ENCODE measurements around the gene BLM. TPM values are rescaled to one million over a fixed set of nuclear protein-coding genes. Genes with fewer than 3 reads are reported as not detected.

The BLM gene
- total RNA-seq, 1 donor from 2014 or later, result 3.7 TPM

DNA sequence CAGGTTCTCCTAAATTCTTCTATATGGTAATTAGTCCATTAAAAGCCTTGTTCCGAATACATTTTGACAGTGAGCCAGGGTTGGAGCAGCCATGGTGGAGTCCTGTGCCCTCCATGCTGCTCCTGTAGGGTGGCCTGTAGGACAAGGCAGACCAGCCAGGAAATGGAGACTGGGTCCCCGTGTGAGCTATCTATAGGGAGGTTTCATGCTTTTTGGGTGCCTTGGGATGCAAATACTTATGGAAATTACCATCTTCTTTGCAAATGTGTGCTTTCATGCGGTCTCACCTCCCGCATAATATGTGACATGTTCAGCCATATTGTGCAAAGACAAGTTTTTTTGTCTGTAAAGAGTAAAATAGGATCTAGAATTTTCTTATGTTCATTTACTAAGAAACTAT lies 93.2 kb downstream of the BLM start:
- TF ChIP-seq, protein P1, sequence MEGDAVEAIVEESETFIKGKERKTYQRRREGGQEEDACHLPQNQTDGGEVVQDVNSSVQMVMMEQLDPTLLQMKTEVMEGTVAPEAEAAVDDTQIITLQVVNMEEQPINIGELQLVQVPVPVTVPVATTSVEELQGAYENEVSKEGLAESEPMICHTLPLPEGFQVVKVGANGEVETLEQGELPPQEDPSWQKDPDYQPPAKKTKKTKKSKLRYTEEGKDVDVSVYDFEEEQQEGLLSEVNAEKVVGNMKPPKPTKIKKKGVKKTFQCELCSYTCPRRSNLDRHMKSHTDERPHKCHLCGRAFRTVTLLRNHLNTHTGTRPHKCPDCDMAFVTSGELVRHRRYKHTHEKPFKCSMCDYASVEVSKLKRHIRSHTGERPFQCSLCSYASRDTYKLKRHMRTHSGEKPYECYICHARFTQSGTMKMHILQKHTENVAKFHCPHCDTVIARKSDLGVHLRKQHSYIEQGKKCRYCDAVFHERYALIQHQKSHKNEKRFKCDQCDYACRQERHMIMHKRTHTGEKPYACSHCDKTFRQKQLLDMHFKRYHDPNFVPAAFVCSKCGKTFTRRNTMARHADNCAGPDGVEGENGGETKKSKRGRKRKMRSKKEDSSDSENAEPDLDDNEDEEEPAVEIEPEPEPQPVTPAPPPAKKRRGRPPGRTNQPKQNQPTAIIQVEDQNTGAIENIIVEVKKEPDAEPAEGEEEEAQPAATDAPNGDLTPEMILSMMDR (IDR thresholded peaks at IDR 0.05; ENCODE audit: insufficient read depth, low read depth, low read length), result no peak
- no peak for TF ChIP-seq EZH2 (IDR thresholded peaks at IDR 0.05; ENCODE audit: insufficient read depth, low read length)
- FAIRE-seq (no peak), DNase-seq (ENCODE audit: low read depth) (no peak)
- H3K4me3 ChIP-seq (ENCODE audit: insufficient read depth, low read depth, low read length), result no peak overlapping the region
- H3K4me3 Mint-ChIP-seq (ENCODE audit: unreplicated experiment), result no peak overlapping the region
- no peaks in the 10 kb centered on the region for H3K79me2 ChIP-seq (ENCODE audit: insufficient read depth, low read length)
- no peaks in the 10 kb centered on the region for H4K20me1 ChIP-seq (ENCODE audit: insufficient read depth, low read length)
- no peaks in the 10 kb centered on the region for H3K4me1 ChIP-seq (ENCODE audit: insufficient read depth, low read length)
- no peak overlapping the region for H3K27ac ChIP-seq (ENCODE audit: low read depth, low read length)
- no peak overlapping the region for H3K27ac Mint-ChIP-seq (ENCODE audit: unreplicated experiment)
- H3K4me2 ChIP-seq (ENCODE audit: low read length), result no peak overlapping the region
- peaks cover 3% of the 10 kb centered on the region for H3K36me3 ChIP-seq (ENCODE audit: insufficient read depth, low read length)
- no peaks in the 10 kb centered on the region for H3K27me3 ChIP-seq (ENCODE audit: insufficient read depth, low read length)
- no peaks in the 10 kb centered on the region for H3K9me3 ChIP-seq (ENCODE audit: insufficient read depth, low read depth, low read length)
- H3K9ac ChIP-seq (ENCODE audit: low read length), result no peak overlapping the region
- no peaks in the 10 kb centered on the region for H3K27me3 Mint-ChIP-seq (ENCODE audit: low read depth, unreplicated experiment)
- H3K4me1 Mint-ChIP-seq (ENCODE audit: low read depth, unreplicated experiment), result peaks cover 22% of the 10 kb centered on the region
- H2AFZ ChIP-seq (ENCODE audit: low read depth, low read length), result no peak overlapping the region
- H3K36me3 Mint-ChIP-seq (ENCODE audit: low read depth, unreplicated experiment), result no peaks in the 10 kb centered on the region
- H3K9me3 Mint-ChIP-seq (ENCODE audit: unreplicated experiment), result no peaks in the 10 kb centered on the region

DNA sequence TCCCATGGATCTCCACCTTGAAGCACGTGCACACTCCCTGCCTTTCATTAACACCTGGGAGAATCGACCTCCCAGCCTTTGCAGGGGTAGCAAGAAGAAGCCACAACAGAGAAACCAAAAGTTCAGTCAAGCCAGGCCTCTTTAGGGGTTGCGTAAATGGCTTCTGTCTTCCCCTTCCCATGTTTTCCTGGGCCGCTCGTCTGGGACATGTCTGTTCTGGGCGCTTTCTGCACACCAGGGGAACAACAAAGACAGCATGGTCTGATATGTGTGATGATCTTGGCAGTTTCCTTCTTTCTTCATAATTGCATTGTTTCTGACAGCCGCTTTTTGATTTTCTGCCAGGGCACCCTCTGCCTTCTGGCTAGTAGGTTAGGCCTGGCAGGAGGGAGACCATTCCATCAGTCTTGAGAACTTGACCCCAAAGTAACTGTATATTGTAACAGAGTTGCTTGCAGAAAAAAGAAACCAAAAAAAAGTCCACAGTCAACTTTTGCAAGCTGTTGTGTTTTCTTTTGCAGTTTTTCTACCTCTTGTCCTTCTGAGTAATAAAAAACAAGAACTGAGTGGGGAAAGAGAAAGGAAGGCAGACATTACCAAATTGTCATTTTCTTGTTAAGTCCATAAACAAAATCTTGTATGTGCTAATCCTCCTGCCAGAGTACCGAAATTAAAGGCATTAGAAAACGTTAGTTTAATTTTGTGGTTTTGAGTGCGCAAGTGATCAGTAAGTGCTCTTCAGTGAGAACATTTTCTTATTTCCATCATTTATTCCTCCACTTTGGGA lies 95.2 kb downstream of the BLM start:
- FAIRE-seq, result no peak
- Histone ChIP-seq H3K79me2 (ENCODE audit: insufficient read depth, low read length) (no peaks in the 10 kb centered on the region), H3K9me3 (ENCODE audit: insufficient read depth, low read depth, low read length) (no peaks in the 10 kb centered on the region), H3K4me1 (ENCODE audit: insufficient read depth, low read length) (no peaks in the 10 kb centered on the region), H4K20me1 (ENCODE audit: insufficient read depth, low read length) (no peaks in the 10 kb centered on the region), H3K9ac (ENCODE audit: low read length) (no peak overlapping the region), H3K36me3 (ENCODE audit: insufficient read depth, low read length) (peaks cover 3% of the 10 kb centered on the region), H3K4me2 (ENCODE audit: low read length) (no peak overlapping the region), H3K4me3 (ENCODE audit: insufficient read depth, low read depth, low read length) (no peak overlapping the region), H3K27me3 (ENCODE audit: insufficient read depth, low read length) (no peaks in the 10 kb centered on the region), H3K27ac (ENCODE audit: low read depth, low read length) (no peak overlapping the region), H2AFZ (ENCODE audit: low read depth, low read length) (no peak overlapping the region)
- Mint-ChIP-seq H3K4me1 (ENCODE audit: low read depth, unreplicated experiment) (peaks cover 16% of the 10 kb centered on the region), H3K4me3 (ENCODE audit: unreplicated experiment) (no peak overlapping the region), H3K27ac (ENCODE audit: unreplicated experiment) (no peak overlapping the region), H3K9me3 (ENCODE audit: unreplicated experiment) (no peaks in the 10 kb centered on the region), H3K27me3 (ENCODE audit: low read depth, unreplicated experiment) (no peaks in the 10 kb centered on the region), H3K36me3 (ENCODE audit: low read depth, unreplicated experiment) (no peaks in the 10 kb centered on the region)
- DNase-seq (ENCODE audit: low read depth), result no peak
- TF ChIP-seq, protein P1 (IDR thresholded peaks at IDR 0.05; ENCODE audit: insufficient read depth, low read depth, low read length), result no peak
- no peak for TF ChIP-seq EZH2 (IDR thresholded peaks at IDR 0.05; ENCODE audit: insufficient read depth, low read length)

DNA sequence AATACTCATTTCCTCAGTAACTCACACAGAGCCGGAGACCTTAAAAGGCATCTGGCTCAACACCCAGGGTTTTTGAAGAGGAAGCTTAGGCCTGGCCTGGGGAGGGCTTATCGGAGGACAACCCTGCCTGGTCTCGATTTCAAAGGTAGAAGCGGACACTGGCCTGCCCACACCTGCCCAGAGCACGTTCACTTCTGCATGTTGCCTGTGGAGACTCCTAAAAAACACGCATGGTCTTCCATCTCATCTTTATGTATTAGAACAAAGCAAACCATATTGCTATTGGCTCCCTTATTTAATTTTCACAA lies 95.8 kb downstream of the BLM start:
- DNase-seq (ENCODE audit: low read depth), result no peak
- H3K4me2 ChIP-seq (ENCODE audit: low read length), result no peak overlapping the region
- no peaks in the 10 kb centered on the region for H4K20me1 ChIP-seq (ENCODE audit: insufficient read depth, low read length)
- no peaks in the 10 kb centered on the region for H3K9me3 Mint-ChIP-seq (ENCODE audit: unreplicated experiment)
- no peak overlapping the region for H3K9ac ChIP-seq (ENCODE audit: low read length)
- TF ChIP-seq, protein P1 (IDR thresholded peaks at IDR 0.05; ENCODE audit: insufficient read depth, low read depth, low read length), result no peak
- TF ChIP-seq EZH2 (IDR thresholded peaks at IDR 0.05; ENCODE audit: insufficient read depth, low read length), result no peak
- H2AFZ ChIP-seq (ENCODE audit: low read depth, low read length), result no peak overlapping the region
- H3K4me3 ChIP-seq (ENCODE audit: insufficient read depth, low read depth, low read length), result no peak overlapping the region
- no peak overlapping the region for H3K27ac ChIP-seq (ENCODE audit: low read depth, low read length)
- H3K79me2 ChIP-seq (ENCODE audit: insufficient read depth, low read length), result no peaks in the 10 kb centered on the region
- no peaks in the 10 kb centered on the region for H3K9me3 ChIP-seq (ENCODE audit: insufficient read depth, low read depth, low read length)
- peaks cover 11% of the 10 kb centered on the region for H3K4me1 Mint-ChIP-seq (ENCODE audit: low read depth, unreplicated experiment)
- no peak overlapping the region for H3K27ac Mint-ChIP-seq (ENCODE audit: unreplicated experiment)
- no peaks in the 10 kb centered on the region for H3K36me3 Mint-ChIP-seq (ENCODE audit: low read depth, unreplicated experiment)
- H3K27me3 Mint-ChIP-seq (ENCODE audit: low read depth, unreplicated experiment), result peaks cover 4% of the 10 kb centered on the region
- no peaks in the 10 kb centered on the region for H3K27me3 ChIP-seq (ENCODE audit: insufficient read depth, low read length)
- H3K4me3 Mint-ChIP-seq (ENCODE audit: unreplicated experiment), result no peak overlapping the region
- H3K4me1 ChIP-seq (ENCODE audit: insufficient read depth, low read length), result no peaks in the 10 kb centered on the region
- H3K36me3 ChIP-seq (ENCODE audit: insufficient read depth, low read length), result peaks cover 3% of the 10 kb centered on the region
- no peak for FAIRE-seq

Measured in astrocyte (in vitro differentiated cells and primary cell).